Measurements from ENCODE around the gene DNAJC1.
"Not testable (repeated sequence)": the region's sequence is repeated elsewhere in the genome, so short reads cannot be mapped to it uniquely, and the experiment has no call there.

The DNAJC1 gene

GRCh38 chr10:21899736-21900135, 103.8 kb downstream of the DNAJC1 start:
- no peak for DNase-seq (ENCODE audit: low spot score)

- no peak for DNase-seq (ENCODE audit: low spot score)
Measured at GRCh38 chr10:21895932-21896331, 107.6 kb downstream of the DNAJC1 start.

GRCh38 chr10:21894648-21895342, 108.7 kb downstream of the DNAJC1 start:
- no peak for DNase-seq (ENCODE audit: low spot score)

GRCh38 chr10:21891439-21891838, 112.1 kb downstream of the DNAJC1 start:
- no peak for DNase-seq (ENCODE audit: low spot score)

DNA sequence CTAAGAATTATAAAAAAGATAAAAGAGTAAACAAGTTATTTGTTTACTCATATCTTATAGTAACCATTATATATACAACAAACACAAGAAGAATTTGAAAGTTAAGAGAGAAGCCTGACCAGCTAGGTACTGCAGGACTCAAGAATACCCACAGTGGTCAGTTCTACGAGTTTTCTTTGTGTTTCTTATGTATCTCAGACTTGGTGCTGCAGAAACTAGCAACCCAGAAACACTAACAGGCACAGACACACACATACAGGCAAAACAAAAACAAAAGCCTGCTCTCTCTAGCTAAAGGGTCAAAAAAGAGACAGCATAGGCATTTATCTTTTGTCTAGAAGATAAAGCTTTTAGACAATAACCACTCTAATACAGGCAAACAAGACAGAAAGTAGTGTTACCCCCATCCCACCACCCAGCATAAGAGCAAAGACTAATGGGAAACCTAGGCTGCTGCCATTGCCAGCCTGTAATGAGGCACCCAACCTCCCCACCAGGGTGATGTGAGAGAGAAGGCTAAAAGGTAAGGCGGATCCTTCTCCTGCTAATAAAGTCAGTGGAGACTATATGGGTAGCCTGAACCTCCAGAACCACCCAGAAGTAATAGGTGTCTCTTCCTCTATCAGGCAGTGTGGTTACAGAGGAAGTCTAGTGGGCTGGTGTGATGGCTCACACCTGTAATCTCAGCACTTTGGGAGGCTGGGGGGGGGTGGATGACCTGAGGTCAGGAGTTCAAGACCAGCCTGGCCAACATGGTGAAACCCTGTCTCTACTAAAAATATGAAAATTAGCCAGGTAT, 113.9 kb downstream of the DNAJC1 start:
- no peak for DNase-seq (ENCODE audit: low spot score)

GRCh38 chr10:21888959-21889358, 114.6 kb downstream of the DNAJC1 start:
- DNase-seq (ENCODE audit: low spot score): no peak

DNA sequence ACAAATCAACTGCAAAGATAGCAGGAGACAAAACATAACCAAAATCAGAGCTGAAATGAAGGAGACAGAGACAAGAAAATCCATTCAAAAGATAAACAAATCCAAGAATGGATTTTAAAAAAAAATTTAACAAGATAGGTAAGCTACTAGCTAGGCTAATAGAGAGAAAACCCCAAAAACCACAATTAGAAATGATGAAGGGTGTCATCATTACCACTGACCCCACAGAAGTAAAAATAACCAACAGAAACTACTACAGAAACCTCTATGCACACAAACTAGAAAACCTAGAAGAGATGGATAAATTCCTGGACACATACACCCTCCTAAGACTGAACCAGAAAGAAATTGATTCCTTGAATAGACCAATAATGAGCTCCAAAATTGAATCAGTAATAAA, 117.6 kb downstream of the DNAJC1 start:
- DNase-seq (ENCODE audit: low spot score): no peak

DNA sequence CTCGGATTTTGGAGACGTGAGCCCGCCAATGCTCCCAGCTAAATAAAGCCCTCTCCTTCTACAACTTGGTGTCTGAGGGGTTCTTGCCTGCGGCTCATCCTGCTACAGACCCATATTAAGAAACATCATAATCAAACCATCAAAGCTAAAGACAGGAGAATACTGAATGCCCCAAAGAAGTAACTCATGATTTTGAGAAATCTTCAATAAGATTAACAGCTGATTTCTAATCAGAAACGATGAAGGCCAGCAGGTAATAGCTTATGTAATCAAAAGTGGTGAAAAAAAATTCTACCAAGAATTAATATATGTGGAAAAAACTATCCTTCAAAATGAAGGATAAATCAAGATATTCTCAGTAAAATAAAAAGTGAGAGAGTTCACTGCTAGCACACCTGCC, 130.3 kb downstream of the DNAJC1 start:
- DNase-seq (ENCODE audit: low spot score): no peak

- DNase-seq (ENCODE audit: low spot score): not testable (repeated sequence)
Measured at GRCh38 chr10:21872771-21873170, 130.8 kb downstream of the DNAJC1 start.

DNA sequence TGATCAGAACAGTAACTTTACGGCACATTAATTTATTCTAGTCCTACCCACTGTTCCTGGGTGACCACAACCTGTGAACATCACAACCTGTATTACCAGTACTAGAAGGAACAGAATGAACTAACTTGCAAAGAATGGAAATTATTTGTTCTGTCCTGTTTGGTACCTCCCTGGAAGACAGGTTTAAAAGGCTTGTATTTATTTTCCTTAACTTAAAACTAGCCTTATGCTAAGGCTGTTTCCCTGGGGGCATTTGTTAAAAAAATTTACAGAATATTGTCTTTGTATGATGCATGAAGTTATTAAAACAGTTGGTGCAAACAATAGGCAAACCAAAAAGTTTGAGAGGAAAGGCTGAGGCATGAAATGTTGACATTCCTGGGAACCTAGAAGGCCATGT, 132.7 kb downstream of the DNAJC1 start:
- no peak for DNase-seq (ENCODE audit: low spot score)

DNA sequence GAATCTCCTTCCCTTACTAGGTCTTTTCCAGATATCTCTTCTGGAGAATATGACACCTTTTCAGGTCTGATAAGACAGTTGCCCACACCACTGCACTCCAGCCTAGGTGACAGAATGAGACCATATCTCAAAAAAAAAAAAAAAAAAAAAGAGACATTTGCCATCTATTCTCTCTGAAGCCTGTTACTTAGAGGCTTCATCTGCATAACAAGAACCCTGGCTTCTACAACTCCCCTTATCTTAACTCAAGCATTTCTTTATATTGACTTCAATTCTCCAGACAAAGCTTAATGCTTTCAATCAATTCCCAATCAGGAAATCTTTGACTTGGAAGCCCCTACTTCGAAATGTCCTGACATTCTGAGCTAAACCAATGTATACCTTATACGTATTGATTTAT, 134.4 kb downstream of the DNAJC1 start:
- not testable (repeated sequence) for DNase-seq (ENCODE audit: low spot score)

DNA sequence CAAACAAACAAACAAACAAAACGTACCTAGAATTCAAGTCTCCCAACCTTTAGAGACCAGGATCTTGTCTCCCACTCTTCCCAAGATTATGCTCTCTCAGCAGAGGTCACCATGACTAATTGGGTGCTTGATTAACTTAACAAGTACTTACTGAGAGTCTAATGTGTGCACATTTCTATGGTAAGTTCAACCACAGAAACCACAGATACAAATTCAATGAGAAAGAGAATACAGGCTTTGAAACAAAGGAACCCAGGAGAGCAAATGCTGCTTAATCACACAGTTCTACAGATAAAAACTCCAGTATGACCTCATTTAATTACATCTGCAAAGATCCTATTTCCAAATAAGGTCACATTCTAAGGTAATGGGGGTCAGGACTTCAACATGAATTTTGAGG, 142.8 kb downstream of the DNAJC1 start:
- no peak for DNase-seq (ENCODE audit: low spot score)

DNA sequence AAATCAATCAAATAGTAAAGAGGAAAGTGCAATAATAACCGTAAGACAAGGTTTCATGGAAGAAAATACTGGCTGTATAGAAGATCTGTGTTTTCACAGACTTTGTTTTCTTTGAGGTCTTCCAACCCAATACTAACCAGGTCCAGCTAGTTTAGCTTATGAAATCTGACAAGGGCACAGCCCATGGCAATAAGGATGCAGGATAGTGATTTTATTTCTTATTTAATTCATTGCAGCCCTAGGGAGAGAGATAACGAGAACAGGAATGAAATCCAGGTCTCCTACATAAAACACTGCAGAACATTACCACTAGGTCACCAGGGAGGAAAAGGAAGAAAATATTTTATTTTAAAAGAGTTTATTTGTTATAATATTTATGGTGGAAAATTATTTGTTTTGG, 145.1 kb downstream of the DNAJC1 start:
- DNase-seq (ENCODE audit: low spot score): no peak

GRCh38 chr10:21849607-21850006, 153.9 kb downstream of the DNAJC1 start:
- no peak for DNase-seq (ENCODE audit: low spot score)

GRCh38 chr10:21843645-21844044, 159.9 kb downstream of the DNAJC1 start:
- DNase-seq (ENCODE audit: low spot score): no peak

DNA sequence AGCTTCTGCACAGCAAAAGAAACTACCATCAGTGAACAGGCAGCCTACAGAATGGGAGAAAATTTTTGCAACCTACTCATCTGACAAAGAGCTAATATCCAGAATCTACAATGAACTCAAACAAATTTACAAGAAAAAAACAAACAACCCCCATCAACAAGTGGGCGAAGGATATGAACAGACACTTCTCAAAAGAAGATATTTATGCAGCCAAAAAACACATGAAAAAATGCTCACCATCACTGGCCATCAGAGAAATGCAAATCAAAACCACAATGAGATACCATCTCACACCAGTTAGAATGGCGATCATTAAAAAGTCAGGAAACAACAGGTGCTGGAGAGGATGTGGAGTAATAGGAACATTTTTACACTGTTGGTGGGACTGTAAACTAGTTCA, 162.3 kb downstream of the DNAJC1 start:
- not testable (repeated sequence) for DNase-seq (ENCODE audit: low spot score)

- DNase-seq (ENCODE audit: low spot score): not testable (repeated sequence)
Measured at GRCh38 chr10:21837487-21837886, 166.0 kb downstream of the DNAJC1 start.

- DNase-seq (ENCODE audit: low spot score): not testable (repeated sequence)
Measured at GRCh38 chr10:21834574-21834973, 169.0 kb downstream of the DNAJC1 start.

GRCh38 chr10:21832821-21833130, 170.8 kb downstream of the DNAJC1 start:
- no peak for DNase-seq (ENCODE audit: low spot score)

DNA sequence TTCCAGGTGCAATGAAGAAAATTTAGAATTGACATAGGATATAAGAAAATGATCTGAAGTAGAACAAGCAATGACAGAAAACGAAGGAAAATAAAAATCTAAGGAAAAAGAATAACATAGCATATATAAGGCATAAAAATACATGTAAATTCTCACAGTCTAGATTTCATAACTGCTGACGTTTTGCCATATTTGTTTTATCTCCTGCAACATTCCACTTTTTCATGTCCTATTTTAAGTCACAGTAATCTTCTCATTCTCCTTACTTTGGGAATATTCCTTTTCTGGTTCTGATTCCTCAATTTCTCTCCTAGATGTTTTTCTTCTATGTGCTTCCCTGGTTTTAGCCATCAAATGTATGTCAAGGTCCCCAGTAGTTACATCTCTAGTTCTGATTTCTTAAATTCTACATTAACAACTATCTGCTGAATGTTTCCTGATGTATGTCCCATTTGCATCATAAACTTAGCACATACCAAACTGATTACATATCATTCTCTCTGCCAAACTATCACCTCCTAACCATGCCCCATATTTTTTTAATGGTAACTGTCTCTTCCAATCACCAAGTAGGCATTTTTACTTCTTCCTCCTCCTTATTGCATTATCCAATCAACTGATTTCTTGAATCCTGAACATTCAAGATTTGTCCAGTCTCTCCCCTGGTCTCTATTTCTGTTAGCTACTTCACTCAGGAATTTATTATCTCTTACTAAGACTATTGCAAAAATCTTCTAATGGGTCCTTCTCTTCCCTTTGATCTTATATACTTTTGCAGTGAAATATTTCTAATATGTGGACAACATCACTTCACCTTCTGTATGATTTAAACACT, 171.3 kb downstream of the DNAJC1 start:
- DNase-seq (ENCODE audit: low spot score): no peak

DNA sequence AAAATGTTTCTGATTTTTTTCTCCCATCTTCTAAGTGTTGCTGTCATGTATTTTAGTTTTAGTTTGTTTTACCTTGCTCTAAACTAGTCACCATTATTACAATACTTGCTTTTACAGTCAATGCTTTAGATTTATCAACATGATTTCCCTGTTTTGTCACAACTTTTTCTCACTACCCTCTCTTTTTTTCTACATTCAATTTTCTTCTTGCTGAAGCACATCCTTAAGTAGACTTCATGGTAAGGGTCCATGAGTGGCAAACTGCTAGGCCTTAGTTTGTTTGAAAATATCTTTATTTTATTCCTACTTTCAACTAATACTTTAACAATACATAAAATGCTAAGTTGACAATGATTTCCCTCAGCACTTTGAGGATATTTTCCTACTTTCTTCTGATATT, 173.5 kb downstream of the DNAJC1 start:
- DNase-seq (ENCODE audit: low spot score): no peak

- DNase-seq (ENCODE audit: low spot score): no peak
Measured at GRCh38 chr10:21827308-21827707, 176.2 kb downstream of the DNAJC1 start.

DNA sequence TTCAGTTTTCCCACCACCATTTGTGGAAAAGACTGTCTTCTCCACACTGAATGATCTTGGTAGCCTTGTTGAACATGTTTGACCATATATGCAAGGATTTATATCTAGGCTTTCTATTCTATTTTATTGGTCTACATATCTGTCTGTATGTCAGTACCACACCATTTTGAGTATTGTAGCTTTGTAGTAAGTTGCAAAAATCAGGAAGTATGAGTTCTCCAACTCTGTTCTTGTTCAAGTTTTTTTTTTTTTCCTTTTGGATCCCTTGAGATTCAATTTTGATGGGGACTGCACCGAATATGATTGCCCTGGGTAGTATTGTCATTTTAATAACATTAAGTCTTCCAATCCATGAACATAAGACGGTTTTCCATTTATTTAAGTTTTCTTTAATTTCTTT, 176.8 kb downstream of the DNAJC1 start:
- no peak for DNase-seq (ENCODE audit: low spot score)
